ENCODE data around the gene KCNQ1. TPM values are rescaled to one million over a fixed set of nuclear protein-coding genes. Genes with fewer than 3 reads are reported as not detected.
A peak's percentile ranks its signal among the peaks of the same experiment; 100 is the strongest.

The KCNQ1 gene
- total and polyA plus RNA-seq, 9 of the 15 experiments (the other 6 are each of a cell fraction or from before 2014, with no cell fraction given), result 0.44 TPM; not detected in 8

DNA sequence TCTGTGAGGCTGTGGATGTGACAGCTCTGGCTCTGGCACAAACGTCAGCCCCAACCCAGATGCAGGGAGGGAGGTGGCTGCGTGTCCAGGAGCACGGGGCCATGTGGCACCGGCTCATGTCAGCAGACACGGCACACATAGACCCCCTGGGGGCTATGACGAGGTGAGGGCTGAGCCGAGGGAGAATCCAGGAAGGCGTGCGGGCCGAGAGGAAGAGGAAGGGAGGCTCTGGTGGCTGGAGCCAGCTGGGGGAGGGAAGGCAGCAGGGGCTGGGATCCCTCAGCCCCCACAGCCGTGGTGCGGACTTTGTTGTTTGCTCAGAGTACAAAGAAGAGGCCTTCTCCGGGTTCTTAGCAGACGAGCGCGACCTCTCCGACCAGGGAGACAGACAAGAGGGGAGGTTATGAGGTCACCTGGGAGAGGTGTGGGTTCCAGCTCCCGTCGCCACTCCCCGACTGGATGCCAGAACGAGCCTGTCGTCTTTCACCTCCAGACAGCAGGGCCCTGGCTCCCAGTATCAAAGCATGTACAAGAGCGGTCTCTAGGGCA lies 394.7 kb downstream of the KCNQ1 start:
- Histone ChIP-seq H3K9ac (ENCODE audit: insufficient read depth in 1 of 2, low read depth in 2 of 2, low read length in 2 of 2) (peak overlapping the region in 1 of 2 experiments; percentile 56; a peak in 2 of 4 replicates), H2AFZ (ENCODE audit: low read depth, low read length) (no peak overlapping the region), H3K79me2 (ENCODE audit: control insufficient read depth, insufficient read depth, low read length) (no peaks in the 10 kb centered on the region), H4K20me1 (replicated peaks; ENCODE audit: control insufficient read depth, insufficient read depth, low read length) (no peaks in the 10 kb centered on the region), H3K9me3 (replicated peaks; ENCODE audit: control insufficient read depth, insufficient read depth, low read depth, low read length) (no peaks in the 10 kb centered on the region), H3K4me3 (no peak overlapping the region), H3K4me2 (ENCODE audit: insufficient read depth, low read length) (no peak overlapping the region), H3K36me3 (ENCODE audit: control insufficient read depth, insufficient read depth, low read length) (no peaks in the 10 kb centered on the region), H3K27me3 (ENCODE audit: control insufficient read depth in 2 of 2, insufficient read depth in 2 of 2, low read length in 2 of 2) (no peaks in the 10 kb centered on the region; a peak in 1 of 5 replicates), H3K27ac (ENCODE audit: extremely low read depth, low read depth, low read length) (no peak overlapping the region), H3K4me1 (replicated peaks in 1 of 2; ENCODE audit: control insufficient read depth in 2 of 2, insufficient read depth in 2 of 2, low read length in 2 of 2) (peaks cover 10 to 76% of the 10 kb centered on the region in 2 experiments), H3K9me1 (ENCODE audit: control insufficient read depth, insufficient read depth, low read length) (no peaks in the 10 kb centered on the region)
- ATAC-seq (no peak), DNase-seq (ENCODE audit: extremely low read depth in 1 of 4, low spot score in 3 of 4) (no peak), FAIRE-seq (no peak)
- POLR2A ChIA-PET, result interaction anchor here (0.6 to 1.2 kb wide), 3 partner anchors 9 to 20 kb away, joined by 4 read pairs; no protein-coding TSS in a partner anchor
- CTCF ChIA-PET (ENCODE audit: low intra/inter-chr PET ratio), result no interaction called here
- intact Hi-C loops (cut with micrococcal nuclease), result no loop called here
- WGBS (ENCODE audit: insufficient coverage, low coverage, missing lambda C conversion rate), result 53% methylated on average over 20 of the region's 23 CpGs
- BruUV-seq (replicated peaks), result no TSS peak
- no peak for TF ChIP-seq POLR3G (IDR thresholded peaks at IDR 0.05; ENCODE audit: extremely low read depth, insufficient read length, insufficient replicate concordance)
- no peak for TF ChIP-seq ZNF174 (CRISPR knock-in tag; IDR thresholded peaks at IDR 0.05)
- TF ChIP-seq NFRKB (IDR thresholded peaks at IDR 0.05; ENCODE audit: low read depth), result no peak
- no peak for TF ChIP-seq FOXA3 (CRISPR knock-in tag; conservative IDR thresholded peaks at IDR 0.05 in 1 of 2, IDR thresholded peaks at IDR 0.05 in 1 of 2)
- TF ChIP-seq, protein P1, sequence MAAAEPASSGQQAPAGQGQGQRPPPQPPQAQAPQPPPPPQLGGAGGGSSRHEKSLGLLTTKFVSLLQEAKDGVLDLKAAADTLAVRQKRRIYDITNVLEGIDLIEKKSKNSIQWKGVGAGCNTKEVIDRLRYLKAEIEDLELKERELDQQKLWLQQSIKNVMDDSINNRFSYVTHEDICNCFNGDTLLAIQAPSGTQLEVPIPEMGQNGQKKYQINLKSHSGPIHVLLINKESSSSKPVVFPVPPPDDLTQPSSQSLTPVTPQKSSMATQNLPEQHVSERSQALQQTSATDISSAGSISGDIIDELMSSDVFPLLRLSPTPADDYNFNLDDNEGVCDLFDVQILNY (CRISPR knock-in tag; IDR thresholded peaks at IDR 0.05), result no peak
- TF ChIP-seq, protein P2, sequence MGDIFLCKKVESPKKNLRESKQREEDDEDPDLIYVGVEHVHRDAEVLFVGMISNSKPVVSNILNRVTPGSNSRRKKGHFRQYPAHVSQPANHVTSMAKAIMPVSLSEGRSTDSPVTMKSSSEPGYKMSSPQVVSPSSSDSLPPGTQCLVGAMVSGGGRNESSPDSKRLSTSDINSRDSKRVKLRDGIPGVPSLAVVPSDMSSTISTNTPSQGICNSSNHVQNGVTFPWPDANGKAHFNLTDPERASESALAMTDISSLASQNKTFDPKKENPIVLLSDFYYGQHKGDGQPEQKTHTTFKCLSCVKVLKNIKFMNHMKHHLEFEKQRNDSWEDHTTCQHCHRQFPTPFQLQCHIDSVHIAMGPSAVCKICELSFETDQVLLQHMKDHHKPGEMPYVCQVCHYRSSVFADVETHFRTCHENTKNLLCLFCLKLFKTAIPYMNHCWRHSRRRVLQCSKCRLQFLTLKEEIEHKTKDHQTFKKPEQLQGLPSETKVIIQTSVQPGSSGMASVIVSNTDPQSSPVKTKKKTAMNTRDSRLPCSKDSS (IDR thresholded peaks at IDR 0.05; ENCODE audit: low read depth, partially characterized antibody), result no peak
- TF ChIP-seq, protein P3, sequence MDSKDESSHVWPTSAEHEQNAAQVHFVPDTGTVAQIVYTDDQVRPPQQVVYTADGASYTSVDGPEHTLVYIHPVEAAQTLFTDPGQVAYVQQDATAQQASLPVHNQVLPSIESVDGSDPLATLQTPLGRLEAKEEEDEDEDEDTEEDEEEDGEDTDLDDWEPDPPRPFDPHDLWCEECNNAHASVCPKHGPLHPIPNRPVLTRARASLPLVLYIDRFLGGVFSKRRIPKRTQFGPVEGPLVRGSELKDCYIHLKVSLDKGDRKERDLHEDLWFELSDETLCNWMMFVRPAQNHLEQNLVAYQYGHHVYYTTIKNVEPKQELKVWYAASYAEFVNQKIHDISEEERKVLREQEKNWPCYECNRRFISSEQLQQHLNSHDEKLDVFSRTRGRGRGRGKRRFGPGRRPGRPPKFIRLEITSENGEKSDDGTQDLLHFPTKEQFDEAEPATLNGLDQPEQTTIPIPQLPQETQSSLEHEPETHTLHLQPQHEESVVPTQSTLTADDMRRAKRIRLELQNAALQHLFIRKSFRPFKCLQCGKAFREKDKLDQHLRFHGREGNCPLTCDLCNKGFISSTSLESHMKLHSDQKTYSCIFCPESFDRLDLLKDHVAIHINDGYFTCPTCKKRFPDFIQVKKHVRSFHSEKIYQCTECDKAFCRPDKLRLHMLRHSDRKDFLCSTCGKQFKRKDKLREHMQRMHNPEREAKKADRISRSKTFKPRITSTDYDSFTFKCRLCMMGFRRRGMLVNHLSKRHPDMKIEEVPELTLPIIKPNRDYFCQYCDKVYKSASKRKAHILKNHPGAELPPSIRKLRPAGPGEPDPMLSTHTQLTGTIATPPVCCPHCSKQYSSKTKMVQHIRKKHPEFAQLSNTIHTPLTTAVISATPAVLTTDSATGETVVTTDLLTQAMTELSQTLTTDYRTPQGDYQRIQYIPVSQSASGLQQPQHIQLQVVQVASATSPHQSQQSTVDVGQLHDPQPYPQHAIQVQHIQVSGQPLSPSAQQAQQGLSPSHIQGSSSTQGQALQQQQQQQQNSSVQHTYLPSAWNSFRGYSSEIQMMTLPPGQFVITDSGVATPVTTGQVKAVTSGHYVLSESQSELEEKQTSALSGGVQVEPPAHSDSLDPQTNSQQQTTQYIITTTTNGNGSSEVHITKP (IDR thresholded peaks at IDR 0.05; ENCODE audit: partially characterized antibody), result no peak
- TF ChIP-seq ZNF217 (CRISPR knock-in tag; IDR thresholded peaks at IDR 0.05), result no peak
- TF ChIP-seq ZNF146 (CRISPR knock-in tag; IDR thresholded peaks at IDR 0.05; ENCODE audit: unreplicated experiment), result no peak
- in situ Hi-C loops (cut with MboI), result no loop called here
